Amygdala (tissue), 56 donors: Measurements from ENCODE around the gene BTBD2.
"Not testable (repeated sequence)": the region's sequence is repeated elsewhere in the genome, so short reads cannot be mapped to it uniquely, and the experiment has no call there.

Source experiments
- DNase-seq, 56 donors: peaks; one replicate each; lab custom pipeline; 2025; lab: John Stamatoyannopoulos, UW

BTBD2 gene

GRCh38 chr19:2041683-2042484, 26.4 kb upstream of the BTBD2 start:
- DNase-seq: peak; percentile 53 to 98 (median 95)

GRCh38 chr19:2041433-2041682, 25.8 kb upstream of the BTBD2 start:
- DNase-seq: no peak

GRCh38 chr19:2040647-2041432, 25.3 kb upstream of the BTBD2 start:
- DNase-seq: no peak

DNA sequence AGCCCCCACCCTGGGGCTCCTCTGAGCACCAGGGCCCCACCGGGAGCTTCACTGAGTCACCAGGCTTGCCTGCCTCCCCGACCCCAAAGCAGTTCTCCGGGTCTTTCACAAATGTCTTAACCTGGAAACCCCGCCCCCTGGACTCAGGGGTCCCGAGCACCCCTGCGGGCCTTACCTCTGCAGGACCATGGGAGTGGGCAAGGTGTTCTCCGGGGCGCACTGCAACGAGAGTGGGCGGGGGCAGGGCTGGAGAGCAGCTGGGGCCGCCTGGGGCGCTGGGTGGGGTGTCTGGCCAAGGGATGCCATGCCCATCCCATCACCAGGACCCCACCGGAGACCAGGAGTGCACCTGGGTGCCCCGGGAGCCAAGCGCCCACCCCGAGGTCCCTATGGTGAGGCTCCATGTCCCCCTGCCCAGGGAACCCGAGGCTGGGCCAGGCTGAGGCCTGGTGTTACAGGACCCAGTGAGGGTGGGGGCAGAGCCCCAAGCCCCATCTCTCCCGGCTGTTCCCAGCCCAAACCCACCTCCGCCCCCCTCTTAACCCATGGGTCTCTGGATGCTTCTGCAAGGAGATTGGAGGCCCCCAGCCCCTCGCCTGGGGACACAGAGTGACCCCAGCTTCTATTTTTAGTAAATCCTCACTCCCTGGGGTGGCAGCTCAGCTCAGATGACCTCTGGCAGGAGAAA, 24.6 kb upstream of the BTBD2 start:
- DNase-seq: no peak

DNA sequence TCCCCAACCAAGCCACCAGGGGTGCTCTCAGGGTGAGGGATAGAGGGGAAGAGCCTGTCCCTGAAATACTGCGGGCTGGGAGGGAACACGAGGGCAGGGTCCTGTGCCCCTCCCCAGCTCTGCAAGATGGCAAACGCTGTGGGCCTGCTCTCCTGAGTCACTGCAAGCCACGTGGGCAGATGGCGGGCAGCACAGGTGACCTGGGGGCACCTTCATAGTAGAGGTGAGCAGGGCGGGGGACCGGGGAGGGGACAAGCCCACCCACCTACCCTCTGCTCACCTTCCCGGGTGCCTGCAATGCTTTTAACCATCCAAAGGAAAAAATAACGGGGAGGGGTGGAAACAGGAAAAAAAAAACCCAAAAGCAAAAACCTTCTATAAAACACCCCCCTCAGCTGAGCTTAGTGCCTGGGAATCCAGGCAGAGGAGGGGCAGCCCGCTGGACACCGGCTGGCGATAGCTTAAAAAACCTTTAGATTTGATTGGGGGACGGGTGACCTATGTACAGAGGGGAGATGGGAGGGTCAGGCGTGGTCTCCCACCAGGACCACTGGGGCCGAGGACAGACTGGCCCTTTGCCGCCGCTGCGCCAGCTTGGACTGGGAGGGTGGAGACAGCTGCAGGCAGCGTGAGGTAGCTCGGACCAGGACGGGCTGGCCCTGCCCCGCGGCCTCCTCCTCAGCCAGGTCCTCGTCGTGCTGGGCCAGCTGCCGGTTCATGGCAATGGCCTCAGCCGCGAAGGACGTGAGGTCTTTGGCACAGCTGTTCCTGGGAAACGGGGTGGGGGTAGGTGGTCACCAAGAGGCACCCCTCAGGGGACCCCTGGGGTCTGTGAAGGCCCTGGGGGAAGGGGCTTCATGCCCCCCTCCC, 23.8 kb upstream of the BTBD2 start:
- no peak for DNase-seq

GRCh38 chr19:2038284-2039088, 23.0 kb upstream of the BTBD2 start:
- no peak for DNase-seq

GRCh38 chr19:2037651-2038255, 22.2 kb upstream of the BTBD2 start:
- no peak for DNase-seq

DNA sequence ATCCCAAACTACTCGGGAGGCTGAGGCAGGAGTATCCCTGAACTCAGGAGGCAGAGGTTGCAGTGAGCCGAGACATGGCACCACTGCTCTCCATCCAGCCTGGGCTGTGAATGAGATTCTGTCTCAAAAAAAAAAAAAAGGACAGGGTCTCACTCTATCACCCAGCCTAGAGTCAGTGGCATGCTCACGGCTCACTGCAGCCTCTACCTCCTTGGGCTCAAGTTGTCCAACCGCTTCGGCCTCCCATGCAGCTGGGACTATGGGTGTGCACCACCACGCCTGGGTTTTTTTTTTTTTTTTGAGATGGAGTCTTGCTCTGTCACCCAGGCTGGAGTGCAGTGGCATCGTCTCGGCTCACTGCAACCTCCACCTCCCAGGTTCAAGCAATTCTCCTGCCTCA, 20.9 kb upstream of the BTBD2 start:
- no peak for DNase-seq

- no peak for DNase-seq
Measured at GRCh38 chr19:2035590-2035991, 20.1 kb upstream of the BTBD2 start.

- DNase-seq: peak in 2 of 56 donors; percentile 36 to 78
Measured at GRCh38 chr19:2034729-2035589, 19.4 kb upstream of the BTBD2 start.

- not testable (repeated sequence) for DNase-seq
Measured at GRCh38 chr19:2034253-2034652, 18.7 kb upstream of the BTBD2 start.

DNA sequence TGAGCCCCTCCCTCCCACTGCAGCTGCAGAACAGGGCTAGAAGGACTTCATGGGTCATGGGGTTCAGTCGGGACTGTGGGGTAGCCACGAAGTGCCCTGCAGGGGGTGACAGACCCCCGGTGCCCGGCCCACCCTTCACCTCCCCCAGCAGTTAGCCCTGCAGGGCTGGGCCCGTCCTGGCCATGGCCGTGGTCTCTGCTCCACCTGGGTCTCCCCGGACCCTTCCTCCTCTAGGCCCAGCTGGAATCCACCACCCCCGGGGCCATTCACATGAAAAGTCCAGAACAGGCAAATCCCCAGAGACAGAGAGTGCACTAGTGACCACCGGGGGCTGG, 18.3 kb upstream of the BTBD2 start:
- DNase-seq: no peak

GRCh38 chr19:2033115-2033824, 17.8 kb upstream of the BTBD2 start:
- DNase-seq: no peak

GRCh38 chr19:2032296-2032941, 16.9 kb upstream of the BTBD2 start:
- DNase-seq: peak; percentile 42 to 98 (median 91)

DNA sequence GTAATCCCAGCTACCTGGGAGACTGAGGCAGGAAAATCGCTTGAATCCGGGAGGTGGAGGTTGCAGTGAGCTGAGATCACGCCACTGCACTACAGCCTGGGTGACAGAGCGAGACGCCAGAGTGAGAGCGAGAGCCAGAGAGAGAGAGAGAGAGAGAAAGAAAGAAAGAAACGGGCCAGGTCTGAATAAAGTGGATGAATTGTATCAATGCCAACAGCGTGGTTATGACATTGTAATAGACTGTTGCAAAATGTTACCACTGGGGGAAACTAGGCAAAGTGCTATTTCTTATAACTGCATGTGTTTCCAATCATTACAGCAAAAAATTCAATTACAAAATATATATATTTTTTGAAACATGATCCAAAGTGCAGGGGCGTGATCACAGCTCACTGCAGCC, 11.8 kb upstream of the BTBD2 start:
- no peak for DNase-seq

DNA sequence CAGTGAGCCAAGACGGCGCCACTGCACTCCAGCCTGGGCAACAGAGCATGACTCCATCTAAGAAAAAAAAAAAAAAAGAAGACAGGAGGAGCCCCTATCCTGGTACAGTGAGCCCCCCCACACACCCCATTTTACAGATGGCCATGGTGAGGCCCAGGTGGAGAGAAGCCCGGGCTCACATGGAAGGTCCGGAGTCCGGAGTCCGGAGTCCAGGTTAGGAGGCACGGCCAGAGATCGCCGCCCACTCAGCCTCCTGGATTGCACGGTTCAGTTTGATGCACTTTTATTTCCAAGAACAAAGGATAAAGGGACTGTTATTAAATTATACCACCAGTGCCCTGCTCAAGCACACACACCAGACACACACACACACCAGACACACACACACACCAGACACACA, 11.3 kb upstream of the BTBD2 start:
- no peak for DNase-seq

GRCh38 chr19:2022289-2022688, 6.8 kb upstream of the BTBD2 start:
- DNase-seq: no peak
